Ectodermal cell (in vitro differentiated cells): ENCODE results near the gene HIPK2.

ENCODE experiments used
- H3K27ac ChIP-seq: 2 replicates; pipeline ENCODE4 v1.7.0; 2013; ENCODE audit warnings: mild to moderate bottlenecking, low read depth, low read length; ENCODE audit not compliant: insufficient read depth, poor library complexity, severe bottlenecking
- H3K27me3 ChIP-seq: 2 replicates; pipeline ENCODE4 v1.7.0; 2013; ENCODE audit warnings: mild to moderate bottlenecking, low read length; ENCODE audit not compliant: insufficient read depth, control insufficient read depth, poor library complexity, severe bottlenecking
- H3K36me3 ChIP-seq: one replicate; pipeline ENCODE4 v1.7.0; 2013; ENCODE audit warnings: low read length; ENCODE audit not compliant: control insufficient read depth, insufficient read depth
- H3K4me1 ChIP-seq: one replicate; pipeline ENCODE4 v1.7.0; 2013; ENCODE audit warnings: low read length; ENCODE audit not compliant: control insufficient read depth, insufficient read depth
- H3K4me3 ChIP-seq: 2 replicates; pipeline ENCODE4 v1.7.0; 2013; ENCODE audit warnings: low read depth, low read length, control low read depth; ENCODE audit not compliant: insufficient read depth
- H3K9me3 ChIP-seq: 2 replicates; pipeline ENCODE4 v1.7.0; 2013; ENCODE audit warnings: mild to moderate bottlenecking, low read length, moderate library complexity; ENCODE audit not compliant: control insufficient read depth
- WGBS, 2 experiments: methylation state at CpG; one replicate each; pipeline ENCODE4 v1.1.7; 2013; ENCODE audit warnings: missing lambda C conversion rate in 2 of 2; 5-methylcytosine and 5-hydroxymethylcytosine counted together

The HIPK2 gene

GRCh38 chr7:139655305-139655704, 122.5 kb downstream of the HIPK2 start:
- Histone ChIP-seq H3K4me3 (no peak overlapping the region), H3K4me1 (peaks cover 12% of the 10 kb centered on the region), H3K36me3 (no peaks in the 10 kb centered on the region), H3K27ac (no peak overlapping the region), H3K27me3 (no peaks in the 10 kb centered on the region), H3K9me3 (no peaks in the 10 kb centered on the region)
- WGBS, 2 experiments: 88 to 91% methylated on average over 8 of the region's 8 CpGs

- H3K4me1 ChIP-seq: peaks cover 10% of the 10 kb centered on the region
- WGBS, 2 experiments: 84 to 85% methylated on average over 13 of the region's 14 CpGs
- no peak overlapping the region for H3K4me3 ChIP-seq
- no peaks in the 10 kb centered on the region for H3K27me3 ChIP-seq
- H3K27ac ChIP-seq: no peak overlapping the region
- H3K9me3 ChIP-seq: no peaks in the 10 kb centered on the region
- no peaks in the 10 kb centered on the region for H3K36me3 ChIP-seq
Measured at GRCh38 chr7:139654276-139655181, 123.3 kb downstream of the HIPK2 start.

GRCh38 chr7:139651914-139652313, 125.9 kb downstream of the HIPK2 start:
- 59 to 65% methylated on average over 4 of the region's 4 CpGs for WGBS, 2 experiments
- H3K27ac ChIP-seq: no peak overlapping the region
- no peaks in the 10 kb centered on the region for H3K36me3 ChIP-seq
- H3K9me3 ChIP-seq: no peaks in the 10 kb centered on the region
- H3K27me3 ChIP-seq: no peaks in the 10 kb centered on the region
- peaks cover 16% of the 10 kb centered on the region for H3K4me1 ChIP-seq
- H3K4me3 ChIP-seq: no peak overlapping the region

GRCh38 chr7:139651308-139651707, 126.5 kb downstream of the HIPK2 start:
- Histone ChIP-seq H3K4me1 (peaks cover 16% of the 10 kb centered on the region), H3K36me3 (no peaks in the 10 kb centered on the region), H3K27ac (no peak overlapping the region), H3K4me3 (no peak overlapping the region), H3K9me3 (no peaks in the 10 kb centered on the region), H3K27me3 (no peaks in the 10 kb centered on the region)
- 83 to 84% methylated on average over 6 of the region's 6 CpGs for WGBS, 2 experiments

GRCh38 chr7:139650429-139651100, 127.2 kb downstream of the HIPK2 start:
- WGBS, 2 experiments: 94 to 95% methylated on average over 12 of the region's 12 CpGs
- H3K9me3 ChIP-seq: no peaks in the 10 kb centered on the region

DNA sequence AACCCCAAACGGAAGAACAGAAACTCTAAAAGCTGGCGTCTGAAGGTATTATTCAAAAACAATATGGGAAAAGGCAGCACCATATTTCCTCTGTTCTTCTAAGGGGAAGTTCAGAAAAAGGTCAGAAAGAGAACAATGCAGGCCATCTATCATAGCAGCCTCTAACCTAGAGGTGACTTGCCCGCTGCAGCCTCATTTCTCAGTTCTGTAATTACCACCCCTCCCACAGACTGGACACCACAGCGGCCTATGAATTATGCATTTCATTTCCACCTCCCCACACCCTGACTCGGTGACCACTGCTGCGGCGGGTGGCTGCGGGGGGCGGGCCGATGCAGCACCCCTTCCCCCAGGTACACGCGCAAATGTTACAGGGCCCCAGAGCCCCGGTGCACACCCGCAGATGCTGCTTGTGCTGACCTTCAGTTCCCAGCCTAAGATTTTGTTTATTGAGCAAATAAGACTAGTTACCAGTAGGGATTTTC, 128.8 kb downstream of the HIPK2 start:
- H3K9me3 ChIP-seq: no peaks in the 10 kb centered on the region
- no peak overlapping the region for H3K4me3 ChIP-seq
- peaks cover 16% of the 10 kb centered on the region for H3K4me1 ChIP-seq
- no peaks in the 10 kb centered on the region for H3K36me3 ChIP-seq
- WGBS, 2 experiments: 85 to 91% methylated on average over 14 of the region's 14 CpGs
- no peak overlapping the region for H3K27ac ChIP-seq
- H3K27me3 ChIP-seq: no peaks in the 10 kb centered on the region

More at GRCh38 chr7:139650429-139651100, 127.2 kb downstream of the HIPK2 start:
- no peaks in the 10 kb centered on the region for H3K36me3 ChIP-seq
- no peak overlapping the region for H3K4me3 ChIP-seq
- peaks cover 16% of the 10 kb centered on the region for H3K4me1 ChIP-seq
- no peak overlapping the region for H3K27ac ChIP-seq
- H3K27me3 ChIP-seq: no peaks in the 10 kb centered on the region

DNA sequence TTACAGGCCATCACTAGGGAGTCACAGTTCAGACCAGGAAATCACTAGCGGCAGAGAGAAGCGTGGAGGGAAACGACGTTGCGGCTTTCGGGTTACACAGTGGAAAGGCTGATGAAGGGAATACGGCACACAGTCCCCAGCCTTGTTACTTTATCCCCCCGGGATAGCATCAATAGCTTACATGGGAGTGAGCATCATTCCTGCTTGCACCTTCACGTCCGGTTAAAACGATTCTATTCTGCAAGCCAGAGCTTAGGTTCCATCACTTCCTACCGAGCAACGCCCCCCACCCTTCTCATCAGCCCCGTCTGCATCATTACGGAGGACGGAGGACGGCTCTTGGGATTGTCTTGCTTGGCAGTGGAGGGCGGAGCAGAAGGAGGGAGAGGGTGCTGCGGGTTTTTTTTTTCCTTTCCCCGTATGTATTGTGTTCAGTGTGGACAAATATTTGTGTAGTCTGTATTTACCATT, 129.4 kb downstream of the HIPK2 start:
- H3K4me1 ChIP-seq: peaks cover 16% of the 10 kb centered on the region
- H3K27ac ChIP-seq: no peak overlapping the region
- H3K36me3 ChIP-seq: no peaks in the 10 kb centered on the region
- H3K4me3 ChIP-seq: no peak overlapping the region
- H3K9me3 ChIP-seq: no peaks in the 10 kb centered on the region
- WGBS, 2 experiments: 41% methylated on average over 17 to 18 of the region's 20 CpGs
- H3K27me3 ChIP-seq: no peaks in the 10 kb centered on the region

DNA sequence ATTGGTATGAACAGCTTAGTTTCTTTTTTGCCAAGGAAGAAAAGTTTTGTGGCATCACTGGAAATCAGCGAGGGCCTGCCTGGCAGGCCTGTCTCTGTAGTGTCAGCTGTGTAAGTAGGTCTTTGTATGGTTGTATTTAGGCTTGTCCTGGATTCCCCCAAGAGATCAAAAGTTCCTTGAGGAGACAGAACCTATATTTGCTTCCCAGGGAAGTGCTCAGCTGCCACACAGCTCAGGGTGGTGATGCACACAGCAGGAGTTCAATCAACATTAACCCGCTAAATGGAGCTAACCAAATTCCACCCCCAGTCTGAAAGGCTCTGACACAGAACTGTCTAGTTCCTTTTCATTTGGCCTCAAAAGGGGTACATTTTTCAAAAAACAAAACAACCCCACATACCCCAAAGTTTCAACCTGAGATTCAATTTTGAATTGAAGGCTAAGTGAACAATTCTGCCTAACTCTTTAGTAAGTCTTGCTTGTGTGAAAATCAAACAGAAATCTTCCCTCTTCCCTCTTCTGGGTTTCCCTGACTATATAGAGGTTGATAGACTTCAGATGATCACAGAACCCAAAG, 129.9 kb downstream of the HIPK2 start:
- H3K4me3 ChIP-seq: no peak overlapping the region
- H3K36me3 ChIP-seq: no peaks in the 10 kb centered on the region
- H3K9me3 ChIP-seq: no peaks in the 10 kb centered on the region
- WGBS, 2 experiments: 52 to 60% methylated on average over 2 of the region's 2 CpGs
- H3K27me3 ChIP-seq: no peaks in the 10 kb centered on the region
- peaks cover 16% of the 10 kb centered on the region for H3K4me1 ChIP-seq
- H3K27ac ChIP-seq: no peak overlapping the region

GRCh38 chr7:139647085-139647484, 130.7 kb downstream of the HIPK2 start:
- Histone ChIP-seq H3K9me3 (no peaks in the 10 kb centered on the region), H3K4me1 (peaks cover 16% of the 10 kb centered on the region), H3K27ac (no peak overlapping the region), H3K36me3 (no peaks in the 10 kb centered on the region), H3K4me3 (no peak overlapping the region), H3K27me3 (no peaks in the 10 kb centered on the region)
- 94 to 96% methylated on average over 3 to 4 of the region's 4 CpGs for WGBS, 2 experiments

- Histone ChIP-seq H3K4me1 (peaks cover 14% of the 10 kb centered on the region), H3K27ac (no peak overlapping the region), H3K36me3 (no peaks in the 10 kb centered on the region), H3K4me3 (no peak overlapping the region), H3K9me3 (no peaks in the 10 kb centered on the region), H3K27me3 (no peaks in the 10 kb centered on the region)
- WGBS, 2 experiments: 85 to 94% methylated on average over 4 of the region's 4 CpGs
Measured at GRCh38 chr7:139646566-139646965, 131.2 kb downstream of the HIPK2 start.
